HCT116 (cell line): Measurements from ENCODE around the gene BLOC1S3. TPM values are rescaled to one million over a fixed set of nuclear protein-coding genes. Genes with fewer than 3 reads are reported as not detected.

ENCODE experiments used
- ATAC-seq: fragments of 200-7000 bp; cut with Tn5 transposase; 2 replicates; pipeline ENCODE4 v1.9.1; 2020; ENCODE audit warnings: mild to moderate bottlenecking, moderate library complexity
- BruUV-seq: library from RNA; stranded (reverse); fragments of 400-500 nt; replicated peaks from 2 replicates; lab custom pipeline; 2021; lab: Mats Ljungman, UMichigan
- CTCF ChIA-PET: fragments of 300-600 bp; sonication (Branson Sonifier 250); formaldehyde crosslinking; loops from one replicate; lab custom pipeline; 2021; ENCODE audit warnings: antibody characterized with exemption; lab: Charles Lee
- POLR2A ChIA-PET: fragments of 300-600, 350-600 bp; sonication (Branson Sonifier 250); formaldehyde crosslinking; loops from one replicate; lab custom pipeline; 2021; ENCODE audit warnings: antibody characterized with exemption; lab: Charles Lee
- RAD21 ChIA-PET, 2 experiments: fragments of 300-600 bp; sonication (Branson Sonifier 250); formaldehyde crosslinking; loops; one replicate each; lab custom pipeline; 2023; ENCODE audit warnings: low total read pairs in 2 of 2; ENCODE audit not compliant: uncharacterized antibody in 2 of 2, unreplicated experiment in 2 of 2, low non-redundant PET in 1 of 2; lab: Charles Lee
- DNase-seq: peaks from one replicate; pipeline ENCODE4 v3.0.0-alpha.2; 2010; ENCODE audit warnings: low read depth, low spot score
- H2AFZ ChIP-seq: fragments of 200-600 bp; shearing (Covaris generic), sonication (generic); 2 replicates; pipeline ENCODE4 v1.6.1; 2017; ENCODE audit warnings: low read depth, mixed run types, mixed read lengths, antibody characterized with exemption, low read length; ENCODE audit not compliant: poor library complexity, severe bottlenecking
- H3K27ac ChIP-seq: 2 replicates; pipeline ENCODE4 v1.5.1; 2012; ENCODE audit warnings: low read depth, low read length
- H3K27me3 ChIP-seq: fragments of 200-600 bp; sonication (generic); 2 replicates; pipeline ENCODE4 v1.6.1; 2016; ENCODE audit warnings: mixed run types, low read length, mixed read lengths; ENCODE audit not compliant: insufficient read depth
- H3K36me3 ChIP-seq, 2 experiments: fragments of 200-500 bp in 1 of 2; fragments of 200-600 bp in 1 of 2; sonication (Bioruptor generic) in 1 of 2; sonication (generic) in 1 of 2; 2 replicates each; pipeline versions ENCODE4 v1.5.1 to v1.6.1; 2014 to 2016; ENCODE audit warnings: low read length in 2 of 2, inconsistent platforms in 1 of 2, mixed read lengths in 1 of 2, mixed run types in 1 of 2; ENCODE audit not compliant: insufficient read depth in 2 of 2, control insufficient read depth in 1 of 2
- H3K4me1 ChIP-seq, 2 experiments: fragments of 200-600 bp in 1 of 2; sonication (generic) in 1 of 2; 2 replicates each; pipeline versions ENCODE4 v1.5.1 to v1.6.1; 2012 to 2017; ENCODE audit warnings: low read length in 2 of 2, inconsistent platforms in 1 of 2, mild to moderate bottlenecking in 1 of 2, mixed read lengths in 1 of 2, mixed run types in 1 of 2, moderate library complexity in 1 of 2; ENCODE audit not compliant: insufficient read depth in 2 of 2, control insufficient read depth in 1 of 2
- H3K4me2 ChIP-seq: fragments of 200-600 bp; sonication (generic); 2 replicates; pipeline ENCODE4 v1.6.1; 2017; ENCODE audit warnings: mixed run types, low read length, mixed read lengths
- H3K4me3 ChIP-seq, 2 experiments: fragments of 200-600 bp in 1 of 2; sonication (generic) in 1 of 2; replicated peaks in 1 of 2; 2 replicates each; pipeline ENCODE4 v1.5.1; 2011 to 2016; ENCODE audit warnings: low read length in 2 of 2, control low read depth in 1 of 2, low read depth in 1 of 2, mild to moderate bottlenecking in 1 of 2, mixed read lengths in 1 of 2, mixed run types in 1 of 2
- H3K79me2 ChIP-seq: fragments of 200-600 bp; sonication (generic); 2 replicates; pipeline ENCODE4 v1.6.1; 2017; ENCODE audit warnings: mild to moderate bottlenecking, mixed run types, low read length, moderate library complexity, mixed read lengths; ENCODE audit not compliant: insufficient read depth
- H3K9ac ChIP-seq: fragments of 200-600 bp; sonication (generic); 2 replicates; pipeline ENCODE4 v1.6.1; 2016; ENCODE audit warnings: low read length, mixed read lengths
- H3K9me2 ChIP-seq: fragments of 200-600 bp; sonication (generic), shearing (Covaris generic); 2 replicates; pipeline ENCODE4 v1.6.1; 2017; ENCODE audit warnings: mixed run types, mild to moderate bottlenecking, moderate library complexity; ENCODE audit not compliant: insufficient read depth
- H3K9me3 ChIP-seq, 2 experiments: fragments of 200-500 bp in 1 of 2; fragments of 200-600 bp in 1 of 2; sonication (Bioruptor generic) in 1 of 2; sonication (generic) in 1 of 2; 2 replicates each; pipeline ENCODE4 v1.6.1; 2014 to 2017; ENCODE audit warnings: low read length in 2 of 2, mixed read lengths in 2 of 2, inconsistent platforms in 1 of 2, low read depth in 1 of 2, mild to moderate bottlenecking in 1 of 2, mixed run types in 1 of 2, moderate library complexity in 1 of 2; ENCODE audit not compliant: control insufficient read depth in 1 of 2, insufficient read depth in 1 of 2
- H4K20me1 ChIP-seq: fragments of 200-600 bp; sonication (generic), shearing (Covaris generic); 2 replicates; pipeline ENCODE4 v1.6.1; 2017; ENCODE audit warnings: mixed run types, mild to moderate bottlenecking, moderate library complexity; ENCODE audit not compliant: insufficient read depth
- CBX3 ChIP-seq: IDR thresholded peaks from 2 replicates; pipeline ENCODE4 v1.6.1; 2012; ENCODE audit warnings: low read depth
- EGR1 ChIP-seq: IDR thresholded peaks from 2 replicates; pipeline ENCODE4 v1.6.1; 2012; ENCODE audit warnings: low read depth
- ELF1 ChIP-seq: IDR thresholded peaks from 2 replicates; pipeline ENCODE4 v1.6.1; 2012; ENCODE audit warnings: low read depth, borderline replicate concordance
- EZH2phosphoT487 ChIP-seq: fragments of 200-600 bp; IDR thresholded peaks from 2 replicates; pipeline ENCODE4 v1.6.1; 2018; ENCODE audit warnings: antibody characterized with exemption, borderline replicate concordance
- POLR2A ChIP-seq: IDR thresholded peaks from 2 replicates; pipeline ENCODE4 v1.7.0; 2011; ENCODE audit warnings: borderline replicate concordance; ENCODE audit not compliant: insufficient read depth, insufficient read length; ENCODE audit errors: extremely low read depth
- POLR2AphosphoS5 ChIP-seq: IDR thresholded peaks from 2 replicates; pipeline ENCODE4 v1.6.1; 2011; ENCODE audit warnings: mild to moderate bottlenecking, low read depth, low read length, moderate library complexity
- RAD21 ChIP-seq: IDR thresholded peaks from 2 replicates; pipeline ENCODE4 v1.6.1; 2012; ENCODE audit warnings: low read depth, mild to moderate bottlenecking
- SIN3A ChIP-seq: IDR thresholded peaks from 2 replicates; pipeline ENCODE4 v1.6.1; 2012; ENCODE audit warnings: low read depth
- SP1 ChIP-seq: IDR thresholded peaks from 2 replicates; pipeline ENCODE4 v1.6.1; 2012; ENCODE audit warnings: low read depth
- SRF ChIP-seq: IDR thresholded peaks from 2 replicates; pipeline ENCODE4 v1.6.1; 2012; ENCODE audit warnings: low read depth
- TCF7L2 ChIP-seq: IDR thresholded peaks from 2 replicates; pipeline ENCODE4 v1.7.0; 2011; ENCODE audit warnings: borderline replicate concordance, inconsistent platforms; ENCODE audit not compliant: insufficient read depth, insufficient read length; ENCODE audit errors: extremely low read depth
- YY1 ChIP-seq: IDR thresholded peaks from 2 replicates; pipeline ENCODE4 v1.6.1; 2011; ENCODE audit warnings: low read length, low read depth, moderate library complexity, mild to moderate bottlenecking; ENCODE audit not compliant: insufficient replicate concordance; ENCODE audit errors: extremely low read depth
- ZNF274 ChIP-seq: fragments of 200-500 bp; sonication (Bioruptor generic); IDR thresholded peaks from 2 replicates; pipeline ENCODE4 v1.6.1; 2014; ENCODE audit warnings: mild to moderate bottlenecking, low read depth, low read length, inconsistent platforms
- intact Hi-C: fragments of 100-400 bp; cut with micrococcal nuclease; formaldehyde crosslinking; loops from 2 replicates; pipeline ENCODE4 v1.10.0; 2022
- total RNA-seq: library from RNA; stranded (reverse); gene quantifications from one replicate; pipeline ENCODE4 v1.2.1, GENCODE V29; 2021; ENCODE audit not compliant: unreplicated experiment
- TF ChIP-seq, protein P1 (sequence below), 3 experiments: fragments of 200-600 bp in 1 of 3; sonication (generic) in 1 of 3; IDR thresholded peaks in 2 of 3; conservative IDR thresholded peaks in 1 of 3; 2 replicates each; pipeline ENCODE4 v1.5.1; 2012 to 2017; ENCODE audit warnings: low read depth in 2 of 3, low read length in 2 of 3, antibody characterized with exemption in 1 of 3, borderline replicate concordance in 1 of 3, control low read depth in 1 of 3, mild to moderate bottlenecking in 1 of 3, mixed read lengths in 1 of 3, mixed run types in 1 of 3, moderate library complexity in 1 of 3; ENCODE audit not compliant: insufficient read depth in 1 of 3

BLOC1S3 gene
- total RNA-seq, 1 experiment from 2014 or later, result 12.2 TPM

DNA sequence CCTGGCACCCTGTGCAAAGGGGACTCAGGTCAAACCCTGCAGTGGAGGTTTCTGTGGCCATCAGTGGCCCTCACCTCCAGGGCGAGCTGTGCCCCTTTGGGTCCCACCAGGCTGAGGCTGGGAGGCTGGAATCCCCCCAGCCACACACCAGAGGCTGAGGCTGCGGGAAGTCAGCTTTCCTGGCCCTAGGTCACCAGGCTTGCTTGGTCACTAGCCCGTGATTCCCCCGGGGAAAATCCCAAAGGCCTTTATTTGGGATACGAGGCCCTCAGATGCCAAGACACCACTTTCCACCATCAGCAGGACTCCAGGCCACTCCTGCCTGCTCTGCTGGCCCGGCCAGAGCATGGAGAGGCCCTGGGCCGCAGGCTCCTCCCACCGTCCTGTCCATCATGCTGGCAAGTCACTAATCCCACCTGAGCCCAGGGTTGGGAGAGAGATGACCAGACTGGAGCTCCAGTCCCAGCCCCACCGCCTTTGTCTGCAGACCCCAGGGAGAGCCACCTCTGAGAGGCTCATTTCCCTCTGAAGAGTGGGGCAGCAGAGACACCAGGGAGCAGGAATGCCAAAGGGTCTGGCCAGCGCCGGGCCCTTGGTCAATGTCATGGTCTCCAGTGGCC is 22.5 kb upstream of the BLOC1S3 start (continued):
- TF ChIP-seq, protein P1, sequence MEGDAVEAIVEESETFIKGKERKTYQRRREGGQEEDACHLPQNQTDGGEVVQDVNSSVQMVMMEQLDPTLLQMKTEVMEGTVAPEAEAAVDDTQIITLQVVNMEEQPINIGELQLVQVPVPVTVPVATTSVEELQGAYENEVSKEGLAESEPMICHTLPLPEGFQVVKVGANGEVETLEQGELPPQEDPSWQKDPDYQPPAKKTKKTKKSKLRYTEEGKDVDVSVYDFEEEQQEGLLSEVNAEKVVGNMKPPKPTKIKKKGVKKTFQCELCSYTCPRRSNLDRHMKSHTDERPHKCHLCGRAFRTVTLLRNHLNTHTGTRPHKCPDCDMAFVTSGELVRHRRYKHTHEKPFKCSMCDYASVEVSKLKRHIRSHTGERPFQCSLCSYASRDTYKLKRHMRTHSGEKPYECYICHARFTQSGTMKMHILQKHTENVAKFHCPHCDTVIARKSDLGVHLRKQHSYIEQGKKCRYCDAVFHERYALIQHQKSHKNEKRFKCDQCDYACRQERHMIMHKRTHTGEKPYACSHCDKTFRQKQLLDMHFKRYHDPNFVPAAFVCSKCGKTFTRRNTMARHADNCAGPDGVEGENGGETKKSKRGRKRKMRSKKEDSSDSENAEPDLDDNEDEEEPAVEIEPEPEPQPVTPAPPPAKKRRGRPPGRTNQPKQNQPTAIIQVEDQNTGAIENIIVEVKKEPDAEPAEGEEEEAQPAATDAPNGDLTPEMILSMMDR (IDR thresholded peaks at IDR 0.05 in 2 of 3, conservative IDR thresholded peaks at IDR 0.05 in 1 of 3; ENCODE audit: borderline replicate concordance in 1 of 3, insufficient read depth in 1 of 3, low read depth in 2 of 3, low read length in 2 of 3), result no peak
- TF ChIP-seq SRF, result no peak
- TF ChIP-seq TCF7L2, result no peak
- TF ChIP-seq POLR2A, result no peak
- no peak for TF ChIP-seq POLR2AphosphoS5
- no peak for TF ChIP-seq ELF1
- no peak for TF ChIP-seq YY1
- TF ChIP-seq SIN3A, result no peak
- TF ChIP-seq ZNF274, result no peak
- TF ChIP-seq RAD21, result no peak
- TF ChIP-seq EZH2phosphoT487, result no peak

DNA sequence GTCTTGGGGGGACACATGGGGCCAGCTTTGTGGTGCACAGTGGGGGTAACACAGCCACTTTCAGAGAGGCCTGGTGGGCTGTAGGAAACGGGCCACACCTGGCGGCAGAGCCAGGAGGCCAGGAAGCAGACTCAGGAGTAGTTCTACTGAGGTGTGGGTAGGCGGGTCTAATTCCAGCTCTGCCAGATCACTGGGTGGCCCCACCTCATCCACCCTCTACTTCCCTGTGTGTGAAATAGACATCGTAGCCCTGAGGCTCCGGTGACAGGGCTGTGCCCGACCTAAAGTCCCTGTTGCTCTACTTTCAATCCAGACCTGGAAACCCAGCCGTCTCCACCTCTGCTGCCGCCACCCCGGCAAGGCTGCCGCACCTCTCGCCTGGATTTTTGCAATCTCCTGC is 21.8 kb upstream of the BLOC1S3 start:
- no peak for DNase-seq
- H3K27me3 ChIP-seq, result no peaks in the 10 kb centered on the region
- CTCF ChIA-PET, result no interaction called here
- H3K9me3 ChIP-seq, result no peaks in the 10 kb centered on the region
- no peak for ATAC-seq
- no TSS peak for BruUV-seq
- no peaks in the 10 kb centered on the region for H3K9me2 ChIP-seq
- no peaks in the 10 kb centered on the region for H3K36me3 ChIP-seq
- intact Hi-C loops, result no loop called here
- H3K4me2 ChIP-seq, result no peak overlapping the region
- POLR2A ChIA-PET, result no interaction called here
- no peak overlapping the region for H2AFZ ChIP-seq
- no peaks in the 10 kb centered on the region for H3K79me2 ChIP-seq
- no peaks in the 10 kb centered on the region for H4K20me1 ChIP-seq
- TF ChIP-seq EZH2phosphoT487 (no peak), CBX3 (no peak), YY1 (no peak), SP1 (no peak), EGR1 (no peak)
- H3K9ac ChIP-seq, result no peak overlapping the region
- RAD21 ChIA-PET, result no interaction called here
- peaks cover 30 to 52% of the 10 kb centered on the region in 2 experiments for H3K4me1 ChIP-seq
- no peak overlapping the region for H3K27ac ChIP-seq
- H3K4me3 ChIP-seq, result no peak overlapping the region
